SK-N-SH (cell line): ENCODE data around the gene HS6ST1. TPM values are rescaled to one million over a fixed set of nuclear protein-coding genes. Genes with fewer than 3 reads are reported as not detected.

ENCODE experiments used
- CTCF ChIA-PET: fragments of 300-600, 350-600 bp; formaldehyde crosslinking; extraction: SDS; loops from one replicate; lab custom pipeline; 2021; lab: Yijun Ruan, JAX
- POLR2A ChIA-PET: fragments of 350-600 bp; sonication (Branson Sonifier 250); formaldehyde crosslinking; extraction: SDS; loops from one replicate; lab custom pipeline; 2020; ENCODE audit warnings: antibody characterized with exemption, inconsistent platforms; lab: Yijun Ruan, JAX
- DNase-seq: peaks from one replicate; pipeline ENCODE4 v3.0.0; 2012
- H2AFZ ChIP-seq: fragments of 200-600 bp; sonication (generic); 2 replicates; pipeline ENCODE4 v1.8.1; 2016; ENCODE audit warnings: antibody characterized with exemption, mild to moderate bottlenecking, low read depth
- H3F3A ChIP-seq: fragments of 200-600 bp; sonication (generic); replicated peaks from 2 replicates; pipeline ENCODE3; 2016; ENCODE audit warnings: antibody characterized with exemption, mild to moderate bottlenecking; ENCODE audit not compliant: insufficient read depth
- H3K27ac ChIP-seq, 2 experiments: fragments of 200-500 bp in 1 of 2; fragments of 200-600 bp in 1 of 2; sonication (Bioruptor generic) in 1 of 2; sonication (generic), shearing (Covaris generic) in 1 of 2; 2 replicates each; pipeline versions ENCODE4 v1.5.1 to v1.6.1; 2014 to 2016; ENCODE audit warnings: low read depth in 2 of 2, inconsistent platforms in 1 of 2, low read length in 1 of 2, mild to moderate bottlenecking in 1 of 2, mixed read lengths in 1 of 2
- H3K27me3 ChIP-seq: fragments of 200-600 bp; sonication (generic), shearing (Covaris generic); 2 replicates; pipeline ENCODE4 v1.6.1; 2016; ENCODE audit warnings: mixed run types; ENCODE audit not compliant: insufficient read depth
- H3K36me3 ChIP-seq, 2 experiments: fragments of 200-500 bp in 1 of 2; fragments of 200-600 bp in 1 of 2; sonication (Bioruptor generic) in 1 of 2; sonication (generic) in 1 of 2; replicated peaks in 1 of 2; 2 replicates each; pipeline versions ENCODE3 to v1.5.1; 2014 to 2016; ENCODE audit warnings: low read length in 1 of 2, mild to moderate bottlenecking in 1 of 2; ENCODE audit not compliant: insufficient read depth in 2 of 2, control insufficient read depth in 1 of 2
- H3K4me1 ChIP-seq, 2 experiments: fragments of 200-500 bp in 1 of 2; fragments of 200-600 bp in 1 of 2; sonication (Bioruptor generic) in 1 of 2; sonication (generic), shearing (Covaris generic) in 1 of 2; 2 replicates each; pipeline versions ENCODE4 v1.5.1 to v1.6.1; 2014 to 2016; ENCODE audit warnings: low read depth in 1 of 2, low read length in 1 of 2, mixed run types in 1 of 2; ENCODE audit not compliant: insufficient read depth in 2 of 2, control insufficient read depth in 1 of 2
- H3K4me2 ChIP-seq: fragments of 200-600 bp; sonication (generic), shearing (Covaris generic); 2 replicates; pipeline ENCODE4 v1.6.1; 2017; ENCODE audit warnings: mixed run types
- H3K4me3 ChIP-seq, 2 experiments: fragments of 200-500 bp in 1 of 2; fragments of 200-600 bp in 1 of 2; sonication (Bioruptor generic) in 1 of 2; sonication (generic), shearing (Covaris generic) in 1 of 2; 2 replicates each; pipeline versions ENCODE4 v1.5.1 to v1.8.1; 2014 to 2016; ENCODE audit warnings: low read depth in 2 of 2, inconsistent platforms in 1 of 2, low read length in 1 of 2, mild to moderate bottlenecking in 1 of 2, mixed read lengths in 1 of 2, moderate library complexity in 1 of 2
- H3K79me2 ChIP-seq: fragments of 200-600 bp; sonication (generic); 2 replicates; pipeline ENCODE4 v1.8.1; 2017; ENCODE audit warnings: mild to moderate bottlenecking; ENCODE audit not compliant: insufficient read depth
- H3K9ac ChIP-seq: fragments of 200-600 bp; sonication (generic); 2 replicates; pipeline ENCODE4 v1.6.1; 2017; ENCODE audit warnings: mixed run types
- H3K9me2 ChIP-seq: fragments of 200-600 bp; sonication (generic); 2 replicates; pipeline ENCODE4 v1.6.1; 2017; ENCODE audit warnings: mixed run types
- H3K9me3 ChIP-seq: fragments of 200-600 bp; sonication (generic); 2 replicates; pipeline ENCODE4 v1.6.1; 2017; ENCODE audit warnings: mixed run types, mild to moderate bottlenecking, moderate library complexity
- H4K20me1 ChIP-seq: fragments of 200-600 bp; sonication (generic); 2 replicates; pipeline ENCODE4 v1.6.1; 2017; ENCODE audit warnings: mild to moderate bottlenecking, mixed run types; ENCODE audit not compliant: insufficient read depth
- CHD2 ChIP-seq: fragments of 150-350 bp; IDR thresholded peaks from 2 replicates; pipeline ENCODE4 v1.6.1; 2018; ENCODE audit warnings: low read length; ENCODE audit not compliant: partially characterized antibody
- FOXM1 ChIP-seq: IDR thresholded peaks from 2 replicates; pipeline ENCODE4 v1.4.0; 2012; ENCODE audit warnings: low read depth, mild to moderate bottlenecking
- GATA2 ChIP-seq: sonication (generic); formaldehyde crosslinking; IDR thresholded peaks from 2 replicates; pipeline ENCODE4 v1.5.0; 2020; ENCODE audit warnings: mild to moderate bottlenecking, missing genetic modification reagents
- IRF3 ChIP-seq: fragments of 150-350 bp; IDR thresholded peaks from 2 replicates; pipeline ENCODE4 v1.6.1; 2016; ENCODE audit warnings: mild to moderate bottlenecking, low read depth, low read length
- JUND ChIP-seq: IDR thresholded peaks from 2 replicates; pipeline ENCODE4 v1.4.0; 2012
- MEF2A ChIP-seq: IDR thresholded peaks from 2 replicates; pipeline ENCODE4 v1.4.0; 2012; ENCODE audit warnings: low read depth, borderline replicate concordance
- MXI1 ChIP-seq: IDR thresholded peaks from 2 replicates; pipeline ENCODE4 v1.6.1; 2012; ENCODE audit warnings: mild to moderate bottlenecking, low read depth, low read length, improper control_type of control experiment
- PBX3 ChIP-seq: IDR thresholded peaks from 2 replicates; pipeline ENCODE4; 2012
- POLR2AphosphoS5 ChIP-seq: IDR thresholded peaks from 2 replicates; pipeline ENCODE4 v1.6.1; 2012; ENCODE audit warnings: low read depth, low read length
- RCOR1 ChIP-seq: fragments of 150-350 bp; IDR thresholded peaks from 2 replicates; pipeline ENCODE4 v1.6.1; 2017; ENCODE audit warnings: antibody characterized with exemption, low read length
- TAF1 ChIP-seq: IDR thresholded peaks from 2 replicates; pipeline ENCODE4 v1.6.1; 2012; ENCODE audit warnings: low read depth, mild to moderate bottlenecking, low read length, moderate library complexity, borderline replicate concordance
- TEAD4 ChIP-seq: IDR thresholded peaks from 2 replicates; pipeline ENCODE4 v1.4.0; 2012; ENCODE audit warnings: mild to moderate bottlenecking, borderline replicate concordance; ENCODE audit not compliant: insufficient read depth
- WGBS: methylation state at CpG from one replicate; pipeline ENCODE4 v1.1.6; 2017; ENCODE audit warnings: low lambda C conversion rate; 5-methylcytosine and 5-hydroxymethylcytosine counted together
- polyA plus RNA-seq, 3 experiments: library from polyadenylated mRNA; depleted of rRNA; stranded (reverse); fragments of >200 nt; gene quantifications; 2 replicates each; pipeline ENCODE4 v1.2.3, GENCODE V29; 2012
- TF ChIP-seq, protein P1 (sequence below): IDR thresholded peaks from 2 replicates; pipeline ENCODE4 v1.4.0; 2012; ENCODE audit warnings: low read depth

The HS6ST1 gene
- polyA plus RNA-seq, 1 of the 3 experiments (the other 2 are of a cell fraction) = 5.9 TPM

- no peak overlapping the region for H2AFZ ChIP-seq
- H3K36me3 ChIP-seq = no peaks in the 10 kb centered on the region
- H3K4me2 ChIP-seq = no peak overlapping the region
- CTCF ChIA-PET = no interaction called here
- no peaks in the 10 kb centered on the region for H4K20me1 ChIP-seq
- H3K4me3 ChIP-seq = no peak overlapping the region
- no peaks in the 10 kb centered on the region for H3K9me2 ChIP-seq
- no peaks in the 10 kb centered on the region for H3K79me2 ChIP-seq
- H3F3A ChIP-seq = no peaks in the 10 kb centered on the region
- H3K27ac ChIP-seq = no peak overlapping the region
- no peak for DNase-seq
- H3K9ac ChIP-seq = no peak overlapping the region
- no peak for TF ChIP-seq IRF3
- TF ChIP-seq, all 33 proteins: peak for 0
- POLR2A ChIA-PET = no interaction called here
- Histone ChIP-seq H3K9me3 (no peaks in the 10 kb centered on the region), H3K27me3 (no peaks in the 10 kb centered on the region), H3K4me1 (peaks cover 0 to 12% of the 10 kb centered on the region in 2 experiments; a peak in 2 of 4 replicates)
- 21% methylated on average over 3 of the region's 3 CpGs for WGBS
These were observed 23.9 kb upstream of the HS6ST1 start for GRCh38 chr2:128342550-128342949.

DNA sequence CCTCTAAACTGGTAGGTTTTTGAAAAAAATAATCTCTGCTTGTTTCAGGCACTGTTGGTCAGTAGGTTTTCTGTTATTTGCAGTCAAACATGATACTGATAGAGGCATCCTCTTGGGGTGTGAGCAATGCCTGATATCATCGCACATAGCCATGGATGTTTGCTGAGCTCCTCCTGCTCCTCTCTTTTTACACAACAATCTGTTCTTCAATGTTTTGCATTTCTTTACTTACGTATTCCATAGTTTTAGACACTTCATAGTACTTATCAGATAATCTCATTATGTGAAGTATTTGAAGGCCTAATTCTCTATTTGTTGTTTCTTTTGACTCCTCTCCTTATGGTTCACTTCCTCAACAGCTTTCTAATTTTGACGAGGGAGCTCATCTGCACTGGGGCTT, 23.0 kb upstream of the HS6ST1 start:
- Histone ChIP-seq H3K9me2 (no peaks in the 10 kb centered on the region), H3F3A (no peaks in the 10 kb centered on the region), H3K27me3 (no peaks in the 10 kb centered on the region), H3K4me2 (no peak overlapping the region), H2AFZ (no peak overlapping the region), H3K79me2 (no peaks in the 10 kb centered on the region), H3K9me3 (no peaks in the 10 kb centered on the region), H3K36me3 (no peaks in the 10 kb centered on the region), H3K4me3 (no peak overlapping the region), H3K4me1 (peaks cover 0 to 3% of the 10 kb centered on the region in 2 experiments; a peak in 1 of 4 replicates), H3K9ac (no peak overlapping the region), H4K20me1 (no peaks in the 10 kb centered on the region), H3K27ac (no peak overlapping the region)
- TF ChIP-seq TEAD4 (no peak), POLR2AphosphoS5 (no peak), FOXM1 (no peak), GATA2 (CRISPR knock-in tag) (no peak), MEF2A (no peak)
- WGBS = 68% methylated on average over 3 of the region's 3 CpGs
- ChIA-PET POLR2A (no interaction called here), CTCF (interaction anchor here (1.0 kb wide), 1 partner anchor 278 kb away, joined by 3 read pairs; no protein-coding TSS in a partner anchor)
- DNase-seq = no peak

- Histone ChIP-seq H3K9me3 (peaks cover 6% of the 10 kb centered on the region; the same call in 1 of the 2 replicates), H3K9ac (no peak overlapping the region), H3F3A (no peaks in the 10 kb centered on the region), H4K20me1 (no peaks in the 10 kb centered on the region), H3K79me2 (no peaks in the 10 kb centered on the region), H3K36me3 (no peaks in the 10 kb centered on the region), H3K27me3 (no peaks in the 10 kb centered on the region), H3K4me3 (no peak overlapping the region), H3K4me1 (no peaks in the 10 kb centered on the region; a peak in 1 of 4 replicates), H2AFZ (no peak overlapping the region), H3K9me2 (no peaks in the 10 kb centered on the region), H3K4me2 (no peak overlapping the region), H3K27ac (no peak overlapping the region)
- DNase-seq = no peak
- WGBS = 58% methylated on average over 2 of the region's 2 CpGs
- TF ChIP-seq TAF1 (no peak), MXI1 (no peak), CHD2 (no peak), JUND (no peak), PBX3 (no peak), RCOR1 (no peak)
- TF ChIP-seq, protein P1, sequence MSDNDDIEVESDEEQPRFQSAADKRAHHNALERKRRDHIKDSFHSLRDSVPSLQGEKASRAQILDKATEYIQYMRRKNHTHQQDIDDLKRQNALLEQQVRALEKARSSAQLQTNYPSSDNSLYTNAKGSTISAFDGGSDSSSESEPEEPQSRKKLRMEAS = no peak
- POLR2A ChIA-PET = no interaction called here
- CTCF ChIA-PET = no interaction called here
These were observed 13.5 kb upstream of the HS6ST1 start for GRCh38 chr2:128332091-128332634.
